ENCODE measurements around the gene NLE1.
"Not testable (repeated sequence)": the region's sequence is repeated elsewhere in the genome, so short reads cannot be mapped to it uniquely, and the experiment has no call there.

Gene NLE1

DNA sequence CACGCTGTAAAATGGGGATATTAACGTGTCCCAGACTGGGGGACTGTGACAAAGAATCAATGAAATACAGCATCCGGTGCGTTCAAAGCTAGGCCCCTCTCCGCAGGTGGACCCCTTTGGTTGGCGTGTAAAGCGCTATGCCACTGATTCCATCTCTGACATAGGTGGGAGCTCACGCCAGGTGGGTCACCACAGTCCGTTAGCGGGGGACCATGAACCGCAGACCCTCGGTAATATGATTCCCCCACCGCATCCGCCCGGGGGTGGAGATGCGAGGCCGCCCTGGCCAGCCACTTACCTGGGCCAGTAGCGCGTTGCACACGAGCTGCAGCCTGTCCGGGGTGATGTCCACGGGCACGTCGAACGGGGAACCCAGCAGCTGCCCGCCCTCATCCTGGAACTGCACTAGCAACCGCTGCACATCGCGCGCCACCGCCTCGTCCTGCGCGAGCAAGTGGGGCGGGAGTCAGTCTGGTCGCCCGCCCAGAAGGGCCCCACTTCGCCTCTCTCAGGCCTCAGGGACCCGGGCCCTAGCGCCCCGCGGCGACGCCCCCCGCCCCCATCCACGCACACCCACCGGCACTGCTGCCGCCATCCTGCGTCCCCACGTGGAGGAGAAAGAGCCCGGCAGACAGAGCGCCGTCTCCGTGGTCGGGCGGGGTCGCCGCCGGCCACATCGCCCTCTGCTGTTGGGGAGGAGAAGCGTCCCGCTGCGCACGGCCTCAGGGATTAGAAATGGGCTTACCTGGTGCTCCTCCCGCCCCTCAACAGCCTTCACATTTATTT lies at the start of gene NLE1:
Gene NLE1, minus strand, starts transcription at position 623 of the 786 bp plus-strand sequence. Its CDS starts 28 bp downstream, at position 595.
- peak; percentile 39 for DNase-seq (ENCODE audit: low read depth)

DNA sequence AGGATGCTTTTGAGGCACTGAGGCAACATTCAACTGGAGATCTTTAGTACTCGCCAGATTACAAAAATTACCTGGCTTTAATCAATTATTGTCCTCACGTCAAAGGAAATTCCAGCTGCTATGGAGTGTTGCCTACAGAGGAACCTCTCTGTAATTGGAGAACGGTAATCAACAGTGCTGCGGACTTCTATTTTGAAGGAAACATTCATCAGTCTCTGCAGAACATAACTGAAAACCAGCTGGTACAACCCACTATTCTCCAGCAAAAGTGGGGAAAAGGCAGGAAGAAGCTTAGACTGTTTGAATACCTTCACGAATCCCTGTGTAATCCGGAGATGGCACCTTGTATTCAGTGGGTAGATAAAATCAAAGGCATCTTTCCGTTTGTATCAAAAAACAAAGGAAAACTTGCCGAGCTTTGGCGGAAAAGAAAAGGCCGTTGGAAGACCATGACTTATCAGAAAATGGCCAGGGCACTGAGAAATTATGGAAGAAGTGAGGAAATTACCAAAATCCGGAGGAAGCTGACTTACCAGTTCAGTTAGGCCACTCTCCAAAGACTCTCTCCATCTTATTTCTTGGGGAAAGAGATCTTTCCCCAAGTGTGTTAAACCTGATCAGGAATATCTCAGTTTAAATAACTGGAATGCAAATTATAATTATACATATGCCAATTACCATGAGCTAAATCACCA lies 49.0 kb upstream of the NLE1 start:
- no peak for DNase-seq (ENCODE audit: low read depth)

DNA sequence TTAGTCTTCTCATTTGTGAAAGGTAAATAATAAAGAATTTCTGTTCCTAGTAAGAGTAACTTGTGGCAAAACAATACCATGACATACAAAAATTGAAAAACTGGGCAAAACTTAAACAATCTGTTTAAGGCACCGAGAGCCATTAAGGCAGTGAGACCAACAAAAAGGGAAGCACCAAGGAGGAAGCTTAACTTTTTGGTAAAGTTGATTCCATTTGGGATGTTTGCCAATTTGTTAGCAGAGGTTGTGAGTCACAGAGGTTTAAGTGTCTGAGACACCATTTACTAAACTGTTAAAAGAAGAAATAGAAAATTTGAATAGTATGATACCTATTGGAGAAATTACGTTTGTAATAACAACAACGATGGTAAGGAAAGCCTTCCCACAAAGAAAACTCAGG lies 47.2 kb upstream of the NLE1 start:
- DNase-seq (ENCODE audit: low read depth) = no peak

DNA sequence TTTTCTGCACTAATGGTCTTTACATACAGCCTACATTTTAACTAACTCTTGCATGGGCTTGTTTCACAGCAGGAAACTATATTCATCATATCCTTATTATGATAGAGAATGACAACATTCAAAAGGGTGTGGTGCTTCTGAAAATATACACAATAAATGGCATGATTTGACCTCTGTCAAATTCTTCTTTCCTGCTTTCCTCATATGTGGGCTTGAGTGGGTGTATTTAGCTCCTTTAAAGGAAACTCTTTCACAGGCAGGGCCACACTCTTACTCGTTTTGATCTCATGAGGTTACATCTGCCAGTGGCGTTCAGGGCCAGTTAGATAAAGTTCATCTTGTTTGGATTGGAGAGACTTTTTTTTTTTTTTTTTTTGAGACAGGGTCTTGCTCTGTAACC lies 46.0 kb upstream of the NLE1 start:
- no peak for DNase-seq (ENCODE audit: low read depth)

DNA sequence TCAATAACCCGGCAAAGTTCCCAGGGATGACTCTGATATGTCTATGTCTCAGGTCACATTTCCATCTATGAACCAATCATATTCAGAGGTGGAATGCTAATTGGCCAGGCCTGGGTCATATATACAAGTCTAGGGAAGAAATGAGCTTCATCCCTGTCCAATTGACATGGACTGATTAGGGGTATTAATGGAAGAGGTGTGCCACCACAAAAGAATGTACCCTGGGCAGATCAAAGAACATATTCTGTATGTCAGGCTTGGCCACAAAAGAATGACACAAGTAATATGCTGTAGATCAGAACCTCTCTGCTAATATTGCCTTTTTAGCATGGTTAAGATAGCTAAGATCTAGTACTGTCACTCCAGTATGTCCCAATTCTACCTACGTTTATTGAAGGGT lies 45.4 kb upstream of the NLE1 start:
- DNase-seq (ENCODE audit: low read depth) = no peak

DNA sequence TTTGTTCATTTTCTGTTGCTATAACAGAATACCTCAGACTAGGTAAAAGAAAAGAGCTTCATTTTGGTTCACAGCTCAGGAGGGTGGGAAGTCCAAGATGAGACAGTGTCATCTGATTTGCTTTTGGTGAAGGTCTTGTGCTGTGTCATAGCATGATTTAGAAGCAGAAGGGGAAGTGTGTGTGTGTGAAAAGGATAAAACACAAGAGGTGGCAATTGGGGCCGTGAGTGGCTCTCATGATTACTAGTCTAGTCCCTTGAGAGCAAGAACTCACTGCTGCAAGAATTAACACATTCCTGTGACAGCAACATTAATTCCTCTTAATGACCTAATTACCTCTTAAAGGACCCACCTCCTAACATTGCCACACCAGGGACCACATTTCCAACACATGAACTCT lies 43.7 kb upstream of the NLE1 start:
- no peak for DNase-seq (ENCODE audit: low read depth)

DNA sequence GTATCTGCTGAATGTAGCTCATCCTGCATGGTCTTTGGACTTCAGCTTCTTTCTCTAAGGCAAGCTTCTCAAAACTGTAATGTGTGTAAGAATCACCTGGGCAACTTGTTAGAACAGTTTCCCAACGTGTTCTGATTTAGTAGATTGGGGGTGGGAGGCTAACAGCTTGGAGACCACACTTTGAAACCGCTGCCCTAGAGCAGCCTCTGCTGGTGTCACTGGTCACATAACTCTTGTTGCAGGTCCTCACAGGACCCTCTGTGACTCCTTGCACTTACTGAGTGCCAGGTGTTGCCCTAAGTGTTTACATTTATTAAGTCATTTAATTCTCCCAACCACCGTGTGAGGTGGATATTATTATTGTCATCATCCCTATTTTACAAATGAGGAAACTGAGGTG lies 42.2 kb upstream of the NLE1 start:
- no peak for DNase-seq (ENCODE audit: low read depth)

DNA sequence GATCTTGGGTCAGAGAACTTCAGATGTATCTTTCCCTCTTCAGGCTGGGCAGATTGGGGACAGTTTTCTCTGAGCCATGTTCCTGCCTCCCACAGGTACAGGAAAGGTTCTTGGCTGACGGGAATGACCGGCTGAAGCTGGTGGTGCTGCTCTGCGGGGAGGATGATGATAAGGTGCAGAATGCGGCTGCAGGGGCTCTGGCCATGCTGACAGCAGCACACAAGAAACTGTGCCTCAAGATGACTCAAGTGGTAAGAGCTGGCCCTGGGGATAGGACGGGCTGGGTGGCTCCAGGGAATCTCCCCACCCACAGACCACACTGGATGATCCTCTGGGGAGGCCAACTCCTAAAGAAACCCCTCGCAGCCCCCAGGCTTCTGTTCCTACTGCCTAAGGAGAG lies 41.2 kb upstream of the NLE1 start:
- DNase-seq (ENCODE audit: low read depth) = no peak

DNA sequence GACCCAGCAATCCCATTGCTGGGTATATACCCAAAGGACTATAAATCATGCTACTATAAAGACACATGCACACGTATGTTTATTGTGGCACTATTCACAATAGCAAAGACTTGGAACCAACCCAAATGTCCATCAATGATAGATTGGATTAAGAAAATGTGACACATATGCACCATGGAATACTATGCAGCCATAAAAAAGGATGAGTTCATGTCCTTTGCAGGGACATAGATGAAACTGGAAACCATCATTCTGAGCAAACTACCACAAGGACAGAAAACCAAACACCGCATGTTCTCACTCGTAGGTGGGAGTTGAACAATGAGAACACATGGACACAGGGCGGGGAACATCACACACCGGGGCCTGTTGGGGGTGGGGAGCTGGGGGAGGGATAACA lies 37.3 kb upstream of the NLE1 start:
- not testable (repeated sequence) for DNase-seq (ENCODE audit: low read depth)

DNA sequence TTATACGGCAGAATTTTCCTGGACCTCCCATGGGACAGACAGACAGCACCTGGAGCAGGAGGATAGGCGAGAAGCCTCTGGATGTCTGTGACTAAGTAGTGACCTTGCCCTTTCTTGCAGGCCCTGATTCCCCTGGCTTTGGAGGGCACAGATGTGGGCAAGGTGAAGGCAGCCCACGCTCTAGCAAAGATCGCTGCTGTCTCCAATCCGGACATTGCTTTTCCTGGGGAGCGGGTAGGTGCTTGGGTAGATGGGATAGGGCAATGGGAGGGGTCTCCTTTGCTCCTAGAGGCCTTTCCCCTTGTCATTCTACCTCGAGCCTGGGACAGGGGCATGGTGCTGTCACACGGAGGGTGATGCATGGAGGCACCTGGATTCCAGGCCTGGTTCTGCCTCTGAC lies 34.8 kb upstream of the NLE1 start:
- DNase-seq (ENCODE audit: low read depth) = no peak

DNA sequence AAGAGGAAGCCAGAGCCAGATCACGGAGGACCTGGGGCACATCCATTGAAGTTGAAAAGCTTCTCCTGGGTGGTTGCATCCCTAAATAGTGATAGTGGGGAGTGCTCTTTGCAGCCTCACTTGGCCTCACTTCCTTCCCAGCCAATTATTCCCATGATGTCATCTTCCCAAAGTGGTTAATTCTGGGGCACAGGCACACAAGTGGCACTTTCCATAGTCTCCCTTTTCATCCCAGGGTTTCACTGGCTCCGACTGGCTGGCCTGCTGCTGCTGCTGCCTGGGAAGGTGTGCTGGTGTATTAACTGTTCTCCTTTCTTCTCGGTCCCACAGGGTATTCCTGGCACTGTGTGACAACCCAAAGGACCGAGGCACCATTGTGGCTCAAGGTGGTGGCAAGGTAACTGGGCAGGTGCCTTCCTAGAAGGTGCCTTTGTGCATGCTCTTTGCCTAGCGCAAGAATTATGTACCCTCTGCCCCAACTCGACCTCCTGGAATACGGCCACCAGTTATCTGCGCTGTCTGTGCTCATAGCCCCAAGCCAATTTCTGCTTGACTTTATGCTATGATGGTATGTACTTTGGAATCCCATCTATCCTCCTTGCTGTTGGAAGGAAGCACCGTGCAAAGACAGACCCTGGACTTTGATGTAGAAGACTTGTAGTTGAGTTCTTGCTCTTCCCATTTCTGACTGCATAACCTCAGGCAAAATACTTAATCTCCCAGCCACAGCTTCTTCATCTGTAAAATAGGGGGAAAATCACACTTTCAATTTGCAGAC lies 33.7 kb upstream of the NLE1 start:
- DNase-seq (ENCODE audit: low read depth) = no peak

DNA sequence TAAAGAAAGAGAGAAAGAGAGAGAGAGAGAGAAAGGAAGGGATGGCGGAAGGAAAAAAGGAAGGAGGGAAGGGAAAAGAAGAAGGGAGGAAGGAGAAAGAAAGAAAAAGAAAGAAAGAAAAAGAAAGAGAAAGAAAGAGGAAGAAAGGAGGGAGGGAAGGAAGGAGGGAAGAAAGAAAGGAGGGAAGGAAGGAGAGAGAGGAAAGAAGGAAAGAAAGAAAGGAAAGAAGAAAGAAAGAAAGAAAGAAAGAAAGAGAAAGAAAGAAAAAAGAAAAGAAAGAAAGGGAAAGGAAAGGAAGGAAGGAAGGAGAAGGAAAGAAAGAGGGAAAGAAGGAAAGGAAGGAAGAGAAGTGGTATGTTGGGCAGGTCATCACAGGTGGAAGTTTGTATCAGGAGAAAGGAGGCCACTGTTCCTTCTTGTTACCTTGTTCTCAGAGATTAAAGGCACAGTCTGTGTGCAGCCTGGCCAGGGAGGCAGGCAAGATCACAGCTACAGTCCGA lies 32.8 kb upstream of the NLE1 start:
- DNase-seq (ENCODE audit: low read depth) = no peak

DNA sequence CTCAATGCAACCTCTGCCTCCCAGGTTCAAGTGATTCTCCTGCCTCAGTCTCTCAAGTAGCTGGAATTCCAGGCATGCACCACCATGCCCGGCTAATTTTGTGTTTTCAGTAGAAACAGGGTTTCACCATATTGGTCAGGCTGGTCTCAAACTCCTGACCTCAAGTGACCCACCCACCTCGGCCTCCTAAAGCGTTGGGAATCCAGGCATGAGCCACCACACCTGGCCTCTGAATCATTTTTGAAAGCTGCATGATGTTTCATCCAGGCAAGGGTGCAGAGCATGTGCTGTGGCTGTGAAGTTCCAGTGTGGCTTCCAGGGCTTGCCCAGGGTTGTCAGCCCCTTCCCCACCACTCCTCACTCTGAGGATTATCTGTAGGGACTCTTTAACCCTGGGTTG lies 30.2 kb upstream of the NLE1 start:
- DNase-seq (ENCODE audit: low read depth) = not testable (repeated sequence)

DNA sequence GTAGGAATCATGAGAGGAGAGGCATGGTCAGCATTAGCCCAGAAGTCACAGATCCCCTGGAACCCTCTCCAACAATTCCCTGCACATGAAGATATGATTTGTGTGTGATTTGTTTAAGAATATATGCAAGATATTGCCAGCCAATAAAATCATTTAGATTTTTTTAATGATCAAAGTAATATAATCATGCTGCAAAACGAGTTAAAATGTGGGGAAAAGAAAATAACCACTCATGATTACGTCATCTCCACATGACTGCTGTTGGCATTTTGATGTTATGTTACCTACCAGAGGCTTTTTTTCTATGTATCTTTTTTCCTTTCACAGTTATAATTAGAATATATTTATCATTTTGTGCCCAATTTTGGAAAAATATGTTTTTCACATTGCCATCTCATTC lies 29.7 kb upstream of the NLE1 start:
- DNase-seq (ENCODE audit: low read depth) = peak; percentile 15

DNA sequence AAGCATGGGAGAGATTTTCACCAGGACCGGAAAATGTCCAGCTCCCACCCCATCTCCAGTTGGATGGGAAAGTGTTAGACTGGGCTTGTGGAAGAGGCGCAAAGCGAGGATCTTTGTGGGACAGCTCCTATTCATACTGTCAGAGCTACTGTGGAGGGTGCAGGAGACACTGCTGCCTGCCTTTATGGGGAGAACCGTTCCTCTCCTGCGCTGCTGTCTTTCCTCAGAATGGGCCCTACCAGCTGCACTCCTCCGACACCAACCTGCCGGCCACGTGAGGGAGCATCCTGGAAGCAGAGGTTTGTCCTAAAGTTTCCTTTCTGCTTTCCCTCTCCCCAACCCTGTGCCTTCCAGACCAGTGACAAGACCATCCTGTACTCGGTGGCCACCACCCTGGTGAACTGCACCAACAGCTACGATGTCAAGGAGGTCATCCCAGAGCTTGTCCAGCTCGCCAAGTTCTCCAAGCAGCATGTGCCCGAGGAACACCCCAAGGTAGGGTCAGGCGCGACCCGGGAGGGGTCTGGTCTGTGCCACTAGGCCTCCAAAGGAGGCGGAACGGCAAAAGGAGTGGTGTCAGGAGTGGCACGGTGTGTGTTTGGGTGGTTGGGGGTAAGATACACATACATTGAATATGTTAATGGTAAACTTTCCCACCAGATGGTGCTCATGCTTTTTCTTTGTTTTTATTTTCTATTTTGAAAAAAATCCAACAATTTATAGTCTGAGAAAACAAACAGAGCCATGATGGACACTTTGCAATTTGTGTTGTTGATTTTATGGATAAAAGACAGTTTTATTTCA lies 29.1 kb upstream of the NLE1 start:
- DNase-seq (ENCODE audit: low read depth) = peak; percentile 10

DNA sequence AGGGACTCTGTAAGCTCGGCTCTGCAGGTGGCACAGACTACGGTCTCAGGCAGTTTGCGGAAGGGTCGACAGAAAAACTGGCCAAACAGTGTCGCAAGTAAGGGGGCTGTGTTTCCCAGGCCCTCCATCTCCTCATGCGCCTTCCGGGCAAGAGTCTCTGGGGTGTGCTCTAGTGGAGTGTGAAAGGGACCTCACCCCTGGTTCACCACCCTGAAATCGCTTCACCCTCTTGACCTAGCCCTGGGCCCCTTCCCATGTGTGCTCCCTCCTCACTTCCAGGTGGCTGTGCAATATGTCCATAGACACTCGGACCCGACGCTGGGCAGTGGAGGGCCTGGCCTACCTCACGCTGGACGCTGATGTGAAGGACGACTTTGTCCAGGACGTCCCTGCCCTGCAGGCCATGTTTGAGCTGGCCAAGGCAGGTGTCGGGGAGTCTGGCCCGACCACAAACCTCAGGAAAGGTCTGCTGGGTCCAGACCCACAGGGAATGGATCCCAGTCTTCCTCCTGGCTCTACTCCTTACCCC lies 27.8 kb upstream of the NLE1 start:
- no peak for DNase-seq (ENCODE audit: low read depth)

DNA sequence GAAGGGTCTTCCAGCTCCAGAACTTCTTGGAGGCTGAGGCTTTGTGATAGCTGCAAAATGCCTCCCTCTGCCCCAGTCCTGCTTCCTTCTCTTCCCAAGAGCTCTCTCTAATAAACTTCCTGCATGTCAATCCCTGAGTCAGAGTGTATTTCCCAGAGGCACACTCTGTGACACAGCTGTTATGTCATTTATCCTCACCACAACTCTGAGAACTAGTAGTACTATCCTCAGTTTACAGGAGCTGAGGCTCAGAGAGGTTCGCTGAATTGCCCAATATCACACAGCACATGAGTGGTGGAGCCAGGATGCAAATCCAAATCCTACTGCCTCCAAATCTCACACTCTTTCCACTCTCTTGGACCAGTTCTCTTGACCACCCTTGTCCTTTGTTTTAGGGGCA lies 25.6 kb upstream of the NLE1 start:
- peak; percentile 16 for DNase-seq (ENCODE audit: low read depth)

DNA sequence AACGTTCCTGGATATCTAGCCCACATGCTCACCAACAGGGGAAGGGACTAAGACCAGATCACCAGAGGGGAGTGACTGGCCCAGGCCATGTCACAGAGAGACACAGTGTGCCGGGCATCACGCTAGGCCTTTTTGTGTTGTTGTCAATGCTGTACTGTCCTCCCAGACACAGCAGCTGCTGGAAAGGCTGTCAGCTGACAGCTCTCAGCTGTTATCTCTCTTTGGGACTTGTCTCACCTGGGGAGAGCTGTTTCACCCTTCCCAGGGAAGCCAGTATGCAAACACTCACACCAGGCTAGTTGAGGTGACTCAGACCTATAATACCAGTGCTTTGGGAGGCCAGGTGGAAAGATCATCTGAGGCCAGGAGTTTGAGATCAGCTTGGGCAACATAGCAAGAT lies 24.9 kb upstream of the NLE1 start:
- DNase-seq (ENCODE audit: low read depth) = no peak

DNA sequence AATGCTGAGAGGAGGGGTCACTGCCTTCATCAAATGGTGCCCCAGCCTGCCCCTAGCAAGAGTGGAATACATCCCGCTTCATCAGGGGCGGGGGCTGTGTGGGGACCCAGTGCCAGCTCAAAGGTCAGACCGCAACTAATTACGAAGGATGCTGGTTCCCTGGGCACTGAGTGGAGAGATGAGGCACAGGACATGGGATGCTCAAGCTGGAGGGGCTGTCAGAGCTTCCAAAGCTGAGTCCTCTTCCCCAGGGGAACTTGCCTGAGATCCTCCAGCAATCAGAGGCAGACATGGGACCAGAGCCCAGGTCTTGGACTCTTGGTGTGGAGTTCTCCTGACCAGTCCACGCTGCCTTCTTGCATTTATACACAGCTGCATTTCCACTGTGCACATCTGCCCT lies 24.4 kb upstream of the NLE1 start:
- DNase-seq (ENCODE audit: low read depth) = no peak

DNA sequence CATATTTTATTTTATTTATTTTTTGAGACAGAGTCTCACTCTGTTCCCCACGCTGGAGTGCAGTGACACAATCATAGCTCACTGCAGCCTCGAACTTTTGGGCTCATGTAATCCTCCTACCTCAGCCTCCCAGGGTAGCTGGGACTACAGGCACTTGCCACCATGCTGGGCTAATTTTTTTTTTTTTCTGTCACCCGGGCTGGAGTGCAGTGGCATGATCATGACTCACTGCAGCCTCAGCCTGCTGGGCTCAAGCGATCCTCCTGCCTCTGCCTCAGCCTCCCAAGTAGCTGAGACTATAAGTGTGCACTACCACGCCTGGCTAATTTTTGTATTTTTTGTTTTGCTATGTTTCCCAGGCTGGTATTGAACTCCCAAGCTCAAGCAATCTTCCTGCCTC lies 22.6 kb upstream of the NLE1 start:
- no peak for DNase-seq (ENCODE audit: low read depth)

DNA sequence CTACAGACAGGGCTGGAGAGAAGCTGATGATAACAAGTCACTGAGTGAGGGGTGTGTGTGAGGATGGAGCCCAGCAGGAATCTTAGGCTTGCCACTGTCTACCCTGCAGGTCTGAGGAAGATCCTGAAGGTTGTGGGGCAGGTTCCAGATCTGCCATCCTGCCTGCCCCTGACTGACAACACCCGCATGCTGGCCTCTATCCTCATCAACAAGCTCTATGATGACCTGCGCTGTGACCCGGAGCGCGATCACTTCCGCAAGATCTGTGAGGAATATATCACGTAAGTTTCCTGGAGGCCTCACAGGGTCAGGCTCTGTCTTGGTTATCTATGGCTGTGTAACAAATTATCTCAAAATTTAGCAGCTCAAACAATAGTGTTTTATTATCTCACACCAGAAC lies 21.8 kb upstream of the NLE1 start:
- DNase-seq (ENCODE audit: low read depth) = no peak

DNA sequence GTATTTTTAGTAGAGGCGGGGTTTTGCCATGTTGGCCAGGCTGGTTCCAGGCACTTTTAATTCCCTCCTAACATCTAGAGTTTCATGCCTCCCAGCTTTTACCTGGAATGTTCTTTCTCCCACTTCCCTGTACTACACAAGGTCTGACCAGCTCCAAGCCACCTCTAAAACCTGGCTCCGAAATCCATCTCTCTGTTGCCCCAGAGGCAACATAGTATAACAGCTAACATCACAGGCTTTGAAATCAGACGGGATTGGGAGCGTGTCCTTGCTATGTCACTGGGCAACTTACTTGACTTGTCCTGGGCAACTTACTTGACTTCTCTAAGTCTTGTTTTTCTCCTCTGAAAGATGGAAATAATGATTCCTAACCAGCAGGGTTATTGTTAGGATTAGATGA lies 20.7 kb upstream of the NLE1 start:
- DNase-seq (ENCODE audit: low read depth) = no peak

Data from HS-5 (cell line).